HEK293 (cell line): ENCODE data around the gene RNF148.

Experiments used
- CTCF ChIA-PET: fragments of 350-600 bp; formaldehyde crosslinking; extraction: SDS; loops from one replicate; lab custom pipeline; 2021; ENCODE audit warnings: antibody characterized with exemption; lab: Yijun Ruan, JAX
- POLR2A ChIA-PET: fragments of 300-600 bp; formaldehyde crosslinking; extraction: SDS; loops from one replicate; lab custom pipeline; 2020; ENCODE audit warnings: antibody characterized with exemption, inconsistent platforms; lab: Yijun Ruan, JAX
- H3K27ac ChIP-seq: fragments of 200-500 bp; sonication (Bioruptor generic); 2 replicates; pipeline ENCODE4 v1.5.1; 2014; ENCODE audit warnings: low read depth, low read length, control low read depth, inconsistent platforms; ENCODE audit errors: extremely low read depth
- H3K36me3 ChIP-seq, 2 experiments: fragments of 200-500 bp in 1 of 2; sonication (Bioruptor generic) in 1 of 2; 1 replicate in 1 of 2; 2 replicates in 1 of 2; pipeline ENCODE4 v1.5.1; 2014 to 2017; ENCODE audit warnings: inconsistent platforms in 2 of 2, low read length in 2 of 2; ENCODE audit not compliant: control insufficient read depth in 2 of 2, insufficient read depth in 1 of 2
- H3K4me1 ChIP-seq: fragments of 200-500 bp; sonication (Bioruptor generic); 2 replicates; pipeline ENCODE4 v1.5.1; 2014; ENCODE audit warnings: mild to moderate bottlenecking, low read length, inconsistent platforms; ENCODE audit not compliant: control insufficient read depth, insufficient read depth
- H3K4me3 ChIP-seq: 2 replicates; pipeline ENCODE4 v1.5.1; 2011; ENCODE audit warnings: low read depth, mild to moderate bottlenecking, control low read depth, low read length, moderate library complexity
- H3K9me3 ChIP-seq: fragments of 200-500 bp; sonication (Bioruptor generic); 2 replicates; pipeline ENCODE4 v1.5.1; 2014; ENCODE audit warnings: low read depth, low read length, inconsistent platforms; ENCODE audit not compliant: control insufficient read depth, insufficient read depth
- HOXC10 ChIP-seq: sonication (generic); formaldehyde crosslinking; IDR thresholded peaks from 2 replicates; pipeline ENCODE4 v1.8.1; 2023; ENCODE audit warnings: mild to moderate bottlenecking, missing genetic modification reagents
- RBAK ChIP-seq: fragments of 450-650 bp; formaldehyde crosslinking; IDR thresholded peaks from 2 replicates; pipeline ENCODE4 v1.5.1; 2016; ENCODE audit warnings: missing biosample characterization, missing genetic modification characterization
- SCRT2 ChIP-seq: fragments of 450-650 bp; formaldehyde crosslinking; IDR thresholded peaks from 2 replicates; pipeline ENCODE4 v1.5.1; 2016; ENCODE audit warnings: missing biosample characterization, missing genetic modification characterization
- ZEB2 ChIP-seq: fragments of 450-650 bp; formaldehyde crosslinking; IDR thresholded peaks from 2 replicates; pipeline ENCODE4 v1.5.1; 2016; ENCODE audit warnings: missing biosample characterization, missing genetic modification characterization
- ZNF157 ChIP-seq: fragments of 450-650 bp; formaldehyde crosslinking; IDR thresholded peaks from 2 replicates; pipeline ENCODE4 v1.5.1; 2016; ENCODE audit warnings: missing biosample characterization, missing genetic modification characterization
- ZNF16 ChIP-seq: fragments of 450-650 bp; formaldehyde crosslinking; IDR thresholded peaks from 2 replicates; pipeline ENCODE4 v1.5.1; 2016; ENCODE audit warnings: low read depth, missing biosample characterization, missing genetic modification characterization
- ZNF175 ChIP-seq: fragments of 450-650 bp; formaldehyde crosslinking; IDR thresholded peaks from 2 replicates; pipeline ENCODE4 v1.5.1; 2016; ENCODE audit warnings: missing biosample characterization, missing genetic modification characterization
- ZNF19 ChIP-seq: fragments of 450-650 bp; formaldehyde crosslinking; IDR thresholded peaks from 2 replicates; pipeline ENCODE4; 2016; ENCODE audit warnings: missing biosample characterization, missing genetic modification characterization, low read depth
- ZNF214 ChIP-seq: fragments of 450-650 bp; formaldehyde crosslinking; IDR thresholded peaks from 2 replicates; pipeline ENCODE4 v1.5.1; 2017; ENCODE audit warnings: missing biosample characterization, mild to moderate bottlenecking, missing genetic modification characterization, borderline replicate concordance
- ZNF530 ChIP-seq: fragments of 450-650 bp; formaldehyde crosslinking; IDR thresholded peaks from 2 replicates; pipeline ENCODE4 v1.5.1; 2016; ENCODE audit warnings: low read depth, missing biosample characterization, missing genetic modification characterization
- ZNF549 ChIP-seq: fragments of 450-650 bp; IDR thresholded peaks from 2 replicates; pipeline ENCODE4 v1.5.1; 2018; ENCODE audit warnings: missing biosample characterization, missing genetic modification characterization, mild to moderate bottlenecking, inconsistent platforms, moderate library complexity
- ZNF629 ChIP-seq: fragments of 450-650 bp; formaldehyde crosslinking; IDR thresholded peaks from 2 replicates; pipeline ENCODE4 v1.5.1; 2017; ENCODE audit warnings: missing biosample characterization, missing genetic modification characterization
- ZNF660 ChIP-seq: fragments of 450-650 bp; IDR thresholded peaks from 2 replicates; pipeline ENCODE4 v1.5.1; 2018; ENCODE audit warnings: missing biosample characterization, mild to moderate bottlenecking, missing genetic modification characterization
- ZNF747 ChIP-seq: fragments of 450-650 bp; formaldehyde crosslinking; IDR thresholded peaks from 2 replicates; pipeline ENCODE4 v1.5.1; 2016; ENCODE audit warnings: missing biosample characterization, missing genetic modification characterization
- ZSCAN23 ChIP-seq: fragments of 450-650 bp; formaldehyde crosslinking; IDR thresholded peaks from 2 replicates; pipeline ENCODE4 v1.5.1; 2016; ENCODE audit warnings: missing biosample characterization, missing genetic modification characterization
- ZSCAN30 ChIP-seq: fragments of 450-650 bp; IDR thresholded peaks from 2 replicates; pipeline ENCODE4 v1.5.1; 2018; ENCODE audit warnings: missing biosample characterization, mild to moderate bottlenecking, missing genetic modification characterization, moderate library complexity
- TF ChIP-seq, protein P1 (sequence below): fragments of 450-650 bp; formaldehyde crosslinking; IDR thresholded peaks from 2 replicates; pipeline ENCODE4 v1.5.1; 2016; ENCODE audit warnings: missing biosample characterization, missing genetic modification characterization, borderline replicate concordance
- TF ChIP-seq, protein P2 (sequence below): fragments of 450-650 bp; formaldehyde crosslinking; IDR thresholded peaks from 2 replicates; pipeline ENCODE4 v1.5.1; 2016; ENCODE audit warnings: missing biosample characterization, missing genetic modification characterization, borderline replicate concordance
- TF ChIP-seq, protein P3 (sequence below): fragments of 450-650 bp; IDR thresholded peaks from 2 replicates; pipeline ENCODE4 v1.5.1; 2018; ENCODE audit warnings: missing biosample characterization, mild to moderate bottlenecking, missing genetic modification characterization

RNF148 gene

DNA sequence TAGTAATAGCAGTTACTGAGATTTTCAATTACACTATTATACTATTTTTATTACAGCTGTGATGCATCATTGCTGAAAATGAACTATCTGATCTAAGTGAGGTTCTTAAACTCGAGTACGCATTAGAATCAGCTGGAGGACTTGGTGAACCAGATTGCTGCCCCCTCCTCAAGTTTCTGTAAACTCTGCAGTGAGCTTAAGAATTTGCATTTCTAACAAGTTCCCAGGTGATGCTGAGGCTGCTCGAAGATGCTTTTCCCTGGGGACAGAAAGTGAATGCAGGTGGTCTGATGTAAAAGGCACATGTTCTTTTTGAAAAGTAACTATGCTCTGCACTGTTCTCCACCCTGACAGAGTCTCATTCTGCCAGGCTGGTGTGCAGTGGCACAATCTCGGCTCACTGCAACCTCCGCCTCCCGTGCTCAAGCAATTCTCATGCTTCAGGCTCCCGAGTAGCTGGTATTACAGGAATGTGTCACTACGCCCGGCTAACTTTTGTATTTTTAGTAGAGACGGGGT, 16.3 kb downstream of the RNF148 start:
- Histone ChIP-seq H3K4me1 (no peaks in the 10 kb centered on the region), H3K36me3 (no peaks in the 10 kb centered on the region), H3K4me3 (no peak overlapping the region), H3K9me3 (no peaks in the 10 kb centered on the region), H3K27ac (no peak overlapping the region)
- ChIA-PET POLR2A (interaction anchor here (0.6 kb wide), 1 partner anchor 22 kb away, joined by 3 read pairs; no protein-coding TSS in a partner anchor), CTCF (interaction anchor here (0.6 kb wide), 1 partner anchor 306 kb away, joined by 3 read pairs; no protein-coding TSS in a partner anchor)
- TF ChIP-seq, protein P1, sequence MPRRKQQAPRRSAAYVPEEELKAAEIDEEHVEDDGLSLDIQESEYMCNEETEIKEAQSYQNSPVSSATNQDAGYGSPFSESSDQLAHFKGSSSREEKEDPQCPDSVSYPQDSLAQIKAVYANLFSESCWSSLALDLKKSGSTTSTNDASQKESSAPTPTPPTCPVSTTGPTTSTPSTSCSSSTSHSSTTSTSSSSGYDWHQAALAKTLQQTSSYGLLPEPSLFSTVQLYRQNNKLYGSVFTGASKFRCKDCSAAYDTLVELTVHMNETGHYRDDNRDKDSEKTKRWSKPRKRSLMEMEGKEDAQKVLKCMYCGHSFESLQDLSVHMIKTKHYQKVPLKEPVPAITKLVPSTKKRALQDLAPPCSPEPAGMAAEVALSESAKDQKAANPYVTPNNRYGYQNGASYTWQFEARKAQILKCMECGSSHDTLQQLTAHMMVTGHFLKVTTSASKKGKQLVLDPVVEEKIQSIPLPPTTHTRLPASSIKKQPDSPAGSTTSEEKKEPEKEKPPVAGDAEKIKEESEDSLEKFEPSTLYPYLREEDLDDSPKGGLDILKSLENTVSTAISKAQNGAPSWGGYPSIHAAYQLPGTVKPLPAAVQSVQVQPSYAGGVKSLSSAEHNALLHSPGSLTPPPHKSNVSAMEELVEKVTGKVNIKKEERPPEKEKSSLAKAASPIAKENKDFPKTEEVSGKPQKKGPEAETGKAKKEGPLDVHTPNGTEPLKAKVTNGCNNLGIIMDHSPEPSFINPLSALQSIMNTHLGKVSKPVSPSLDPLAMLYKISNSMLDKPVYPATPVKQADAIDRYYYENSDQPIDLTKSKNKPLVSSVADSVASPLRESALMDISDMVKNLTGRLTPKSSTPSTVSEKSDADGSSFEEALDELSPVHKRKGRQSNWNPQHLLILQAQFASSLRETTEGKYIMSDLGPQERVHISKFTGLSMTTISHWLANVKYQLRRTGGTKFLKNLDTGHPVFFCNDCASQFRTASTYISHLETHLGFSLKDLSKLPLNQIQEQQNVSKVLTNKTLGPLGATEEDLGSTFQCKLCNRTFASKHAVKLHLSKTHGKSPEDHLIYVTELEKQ (tag by site-specific recombination) = no peak
- TF ChIP-seq ZNF157 (no peak), ZNF530 (tag by site-specific recombination) (no peak), ZNF747 (no peak), ZNF19 (tag by site-specific recombination) (no peak), ZNF175 (no peak), ZNF214 (tag by site-specific recombination) (no peak), ZNF16 (tag by site-specific recombination) (no peak), ZNF629 (tag by site-specific recombination) (no peak), ZSCAN23 (tag by site-specific recombination) (no peak), ZSCAN30 (no peak)
- TF ChIP-seq, protein P2, sequence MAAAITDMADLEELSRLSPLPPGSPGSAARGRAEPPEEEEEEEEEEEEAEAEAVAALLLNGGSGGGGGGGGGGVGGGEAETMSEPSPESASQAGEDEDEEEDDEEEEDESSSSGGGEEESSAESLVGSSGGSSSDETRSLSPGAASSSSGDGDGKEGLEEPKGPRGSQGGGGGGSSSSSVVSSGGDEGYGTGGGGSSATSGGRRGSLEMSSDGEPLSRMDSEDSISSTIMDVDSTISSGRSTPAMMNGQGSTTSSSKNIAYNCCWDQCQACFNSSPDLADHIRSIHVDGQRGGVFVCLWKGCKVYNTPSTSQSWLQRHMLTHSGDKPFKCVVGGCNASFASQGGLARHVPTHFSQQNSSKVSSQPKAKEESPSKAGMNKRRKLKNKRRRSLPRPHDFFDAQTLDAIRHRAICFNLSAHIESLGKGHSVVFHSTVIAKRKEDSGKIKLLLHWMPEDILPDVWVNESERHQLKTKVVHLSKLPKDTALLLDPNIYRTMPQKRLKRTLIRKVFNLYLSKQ (tag by site-specific recombination) = no peak
- TF ChIP-seq, protein P3, sequence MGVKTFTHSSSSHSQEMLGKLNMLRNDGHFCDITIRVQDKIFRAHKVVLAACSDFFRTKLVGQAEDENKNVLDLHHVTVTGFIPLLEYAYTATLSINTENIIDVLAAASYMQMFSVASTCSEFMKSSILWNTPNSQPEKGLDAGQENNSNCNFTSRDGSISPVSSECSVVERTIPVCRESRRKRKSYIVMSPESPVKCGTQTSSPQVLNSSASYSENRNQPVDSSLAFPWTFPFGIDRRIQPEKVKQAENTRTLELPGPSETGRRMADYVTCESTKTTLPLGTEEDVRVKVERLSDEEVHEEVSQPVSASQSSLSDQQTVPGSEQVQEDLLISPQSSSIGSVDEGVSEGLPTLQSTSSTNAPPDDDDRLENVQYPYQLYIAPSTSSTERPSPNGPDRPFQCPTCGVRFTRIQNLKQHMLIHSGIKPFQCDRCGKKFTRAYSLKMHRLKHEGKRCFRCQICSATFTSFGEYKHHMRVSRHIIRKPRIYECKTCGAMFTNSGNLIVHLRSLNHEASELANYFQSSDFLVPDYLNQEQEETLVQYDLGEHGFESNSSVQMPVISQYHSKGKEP (tag by site-specific recombination) = no peak

DNA sequence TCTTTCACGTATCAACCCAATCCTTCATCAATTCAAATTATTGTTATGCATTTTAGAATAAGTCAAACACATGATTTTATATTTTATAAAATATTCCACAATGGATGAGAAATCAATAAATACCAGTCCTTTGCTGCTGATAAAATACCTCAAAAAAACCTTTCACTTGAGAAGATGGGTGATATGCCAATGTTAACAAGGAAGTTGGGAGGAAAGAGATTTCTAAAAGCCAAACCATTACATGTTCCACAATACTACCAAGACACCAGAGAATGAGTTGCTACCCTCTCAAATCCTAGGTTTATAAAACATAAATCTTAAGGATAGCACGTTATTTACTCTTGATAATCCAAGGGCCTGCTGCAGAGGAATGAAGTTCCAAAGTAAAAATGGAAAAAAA, 18.2 kb downstream of the RNF148 start:
- Histone ChIP-seq H3K9me3 (no peaks in the 10 kb centered on the region), H3K27ac (no peak overlapping the region), H3K36me3 (no peaks in the 10 kb centered on the region), H3K4me3 (no peak overlapping the region), H3K4me1 (no peaks in the 10 kb centered on the region)
- TF ChIP-seq ZNF660 (no peak), SCRT2 (tag by site-specific recombination) (no peak), ZNF549 (no peak), ZEB2 (no peak), HOXC10 (no peak), RBAK (tag by site-specific recombination) (no peak)
- TF ChIP-seq, protein P1 (tag by site-specific recombination) = no peak
- ChIA-PET CTCF (interaction anchor here (0.7 kb wide), 1 partner anchor 767 kb away, joined by 4 read pairs; no protein-coding TSS in a partner anchor), POLR2A (no interaction called here)
